Ectodermal cell (in vitro differentiated cells): ENCODE results near the gene ZNF888.
"Not testable (repeated sequence)": the region's sequence is repeated elsewhere in the genome, so short reads cannot be mapped to it uniquely, and the experiment has no call there.

ENCODE experiments used
- H3K27ac ChIP-seq: 2 replicates; pipeline ENCODE4 v1.7.0; 2013; ENCODE audit warnings: mild to moderate bottlenecking, low read depth, low read length; ENCODE audit not compliant: insufficient read depth, poor library complexity, severe bottlenecking
- H3K27me3 ChIP-seq: 2 replicates; pipeline ENCODE4 v1.7.0; 2013; ENCODE audit warnings: mild to moderate bottlenecking, low read length; ENCODE audit not compliant: insufficient read depth, control insufficient read depth, poor library complexity, severe bottlenecking
- H3K36me3 ChIP-seq: one replicate; pipeline ENCODE4 v1.7.0; 2013; ENCODE audit warnings: low read length; ENCODE audit not compliant: control insufficient read depth, insufficient read depth
- H3K4me1 ChIP-seq: one replicate; pipeline ENCODE4 v1.7.0; 2013; ENCODE audit warnings: low read length; ENCODE audit not compliant: control insufficient read depth, insufficient read depth
- H3K4me3 ChIP-seq: 2 replicates; pipeline ENCODE4 v1.7.0; 2013; ENCODE audit warnings: low read depth, low read length, control low read depth; ENCODE audit not compliant: insufficient read depth
- H3K9me3 ChIP-seq: 2 replicates; pipeline ENCODE4 v1.7.0; 2013; ENCODE audit warnings: mild to moderate bottlenecking, low read length, moderate library complexity; ENCODE audit not compliant: control insufficient read depth
- WGBS, 2 experiments: methylation state at CpG; one replicate each; pipeline ENCODE4 v1.1.7; 2013; ENCODE audit warnings: missing lambda C conversion rate in 2 of 2; 5-methylcytosine and 5-hydroxymethylcytosine counted together

Gene ZNF888

DNA sequence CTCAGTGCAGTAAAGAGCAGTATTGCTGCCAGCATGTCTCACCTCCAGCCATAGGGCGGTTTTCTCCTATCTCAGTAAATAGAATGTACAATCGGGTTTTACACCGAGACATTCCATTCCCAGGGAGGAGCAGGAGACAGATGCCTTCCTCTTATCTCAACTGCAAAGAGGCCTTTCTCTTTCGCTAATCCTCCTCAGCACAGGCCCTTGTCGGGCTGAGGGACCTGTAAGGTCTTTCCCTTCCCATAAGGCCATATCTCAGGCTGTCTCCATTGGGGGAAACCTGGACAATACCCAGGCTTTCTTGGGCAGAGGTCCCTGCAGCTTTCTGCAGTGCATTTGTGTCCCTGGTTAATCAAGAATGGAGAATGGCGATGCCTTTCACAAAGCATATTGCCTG is 50.2 kb downstream of the ZNF888 start:
- not testable (repeated sequence) for H3K4me3 ChIP-seq, H3K4me1 ChIP-seq, H3K9me3 ChIP-seq, H3K36me3 ChIP-seq, H3K27me3 ChIP-seq, H3K27ac ChIP-seq
- 90 to 92% methylated on average over 6 of the region's 6 CpGs for WGBS, 2 experiments

DNA sequence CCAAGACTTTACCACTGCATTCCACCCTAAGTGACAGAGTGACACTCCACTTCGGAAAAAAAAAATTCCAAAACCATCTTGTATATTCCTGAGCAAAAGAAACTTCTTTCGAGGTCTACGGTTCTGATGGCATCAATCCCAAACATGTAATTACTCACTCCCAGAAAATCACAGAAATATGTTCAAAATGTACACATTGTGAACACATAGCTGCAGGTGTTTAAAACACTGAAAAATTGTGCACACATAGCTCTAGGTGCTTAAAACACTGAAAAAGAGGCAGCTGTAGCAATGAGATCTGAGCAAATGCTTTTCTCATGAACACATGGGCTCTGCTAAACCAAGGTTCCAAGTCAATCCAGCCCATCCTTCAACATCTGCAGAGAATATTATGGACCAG is 51.8 kb downstream of the ZNF888 start:
- WGBS, 2 experiments = 90 to 93% methylated on average over 3 of the region's 3 CpGs
- Histone ChIP-seq H3K4me3 (no peak overlapping the region), H3K27ac (no peak overlapping the region), H3K9me3 (no peaks in the 10 kb centered on the region), H3K27me3 (no peaks in the 10 kb centered on the region), H3K36me3 (no peaks in the 10 kb centered on the region), H3K4me1 (no peaks in the 10 kb centered on the region)

DNA sequence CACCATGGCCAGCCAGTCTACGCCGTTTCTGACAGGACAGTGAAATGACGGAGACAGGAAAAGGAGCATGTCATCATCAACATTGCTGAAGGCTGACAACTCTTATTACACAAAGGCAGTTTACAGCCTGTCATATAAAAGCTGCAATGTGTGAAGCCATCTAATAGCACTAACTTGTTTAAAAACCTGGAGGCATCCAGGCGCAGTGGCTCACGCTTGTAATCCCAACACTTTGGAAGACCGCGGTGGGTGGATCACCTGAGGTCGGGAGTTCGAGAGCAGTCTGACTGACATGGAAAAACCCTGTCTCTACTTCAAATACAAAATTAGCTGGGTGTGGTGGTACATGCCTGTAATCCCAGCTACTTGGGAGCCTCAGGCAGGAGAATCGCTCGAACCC is 55.2 kb downstream of the ZNF888 start:
- 93 to 95% methylated on average over 11 of the region's 11 CpGs for WGBS, 2 experiments
- H3K9me3 ChIP-seq, H3K4me1 ChIP-seq, H3K27ac ChIP-seq, H3K4me3 ChIP-seq, H3K36me3 ChIP-seq, H3K27me3 ChIP-seq: not testable (repeated sequence)

DNA sequence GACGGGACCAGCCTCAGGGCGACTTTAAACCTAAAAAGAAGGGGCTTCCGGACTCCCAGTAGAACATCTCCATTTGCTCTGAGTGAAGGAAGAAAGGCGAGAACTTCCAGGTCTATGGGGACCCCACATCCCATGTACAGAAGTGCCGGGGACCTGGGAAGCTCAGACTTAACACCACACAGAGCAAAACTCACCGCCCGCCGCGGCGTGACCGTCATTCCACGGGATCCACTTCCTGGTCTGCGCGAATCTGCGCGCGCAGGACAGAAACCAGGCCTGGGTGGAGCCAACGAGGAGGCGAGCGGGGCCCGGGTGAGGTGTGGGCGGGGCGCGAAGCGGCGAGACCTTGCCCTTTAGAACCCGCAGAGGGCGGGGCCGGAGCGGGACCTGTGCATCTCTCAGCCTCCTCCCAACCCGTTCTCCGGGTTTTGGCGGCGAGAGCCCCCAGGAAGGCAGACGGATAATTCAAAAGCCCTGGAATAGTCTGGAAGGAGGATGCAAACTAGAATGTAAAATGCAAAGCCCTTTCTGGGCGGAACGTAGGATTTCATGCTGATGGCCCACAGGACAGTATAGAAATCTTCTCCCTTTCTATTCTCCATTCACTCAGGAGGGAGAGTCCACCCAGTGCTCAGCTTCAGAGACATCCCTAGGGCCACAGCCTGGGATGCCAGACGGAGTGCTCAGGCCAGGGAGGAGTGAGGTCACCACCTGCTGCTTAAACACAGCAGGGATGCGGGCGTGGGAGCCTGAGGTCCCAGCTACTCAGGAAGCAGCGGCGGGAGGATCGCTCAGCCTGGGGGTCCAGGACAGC is 65.6 kb downstream of the ZNF888 start, which contains the start of gene ZNF468:
ZNF468 (minus strand) TSS at position 242 of the 814 bp plus-strand sequence. CDS start 3,347 bp downstream, outside the sequence.
- not testable (repeated sequence) for H3K36me3 ChIP-seq, H3K9me3 ChIP-seq, H3K4me1 ChIP-seq, H3K27me3 ChIP-seq, H3K27ac ChIP-seq
- peak within 1 kb of the TSS; percentile 66 for H3K4me3 ChIP-seq
- WGBS, 2 experiments = 5 to 7% methylated on average over 38 to 43 of the region's 43 CpGs

- 3% methylated on average over 27 to 30 of the region's 31 CpGs for WGBS, 2 experiments
- peak overlapping the region; percentile 66 for H3K4me3 ChIP-seq
- not testable (repeated sequence) for H3K4me1 ChIP-seq, H3K36me3 ChIP-seq, H3K27me3 ChIP-seq, H3K27ac ChIP-seq, H3K9me3 ChIP-seq
Observed at GRCh38 chr19:52856540-52857377, 66.5 kb downstream of the ZNF888 start.
